Activated effector memory CD4-positive, alpha-beta T cell treated with anti-CD3 and anti-CD28 coated beads, Interleukin-2, amount 50 U/mL, for 16 hours (primary cell): ENCODE measurements around the gene AFDN.
A peak's percentile ranks its signal among the peaks of the same experiment; 100 is the strongest.

Experiments used
- DNase-seq: peaks from one replicate; pipeline ENCODE4 v3.0.0-alpha.2; 2020

AFDN gene, protein sequence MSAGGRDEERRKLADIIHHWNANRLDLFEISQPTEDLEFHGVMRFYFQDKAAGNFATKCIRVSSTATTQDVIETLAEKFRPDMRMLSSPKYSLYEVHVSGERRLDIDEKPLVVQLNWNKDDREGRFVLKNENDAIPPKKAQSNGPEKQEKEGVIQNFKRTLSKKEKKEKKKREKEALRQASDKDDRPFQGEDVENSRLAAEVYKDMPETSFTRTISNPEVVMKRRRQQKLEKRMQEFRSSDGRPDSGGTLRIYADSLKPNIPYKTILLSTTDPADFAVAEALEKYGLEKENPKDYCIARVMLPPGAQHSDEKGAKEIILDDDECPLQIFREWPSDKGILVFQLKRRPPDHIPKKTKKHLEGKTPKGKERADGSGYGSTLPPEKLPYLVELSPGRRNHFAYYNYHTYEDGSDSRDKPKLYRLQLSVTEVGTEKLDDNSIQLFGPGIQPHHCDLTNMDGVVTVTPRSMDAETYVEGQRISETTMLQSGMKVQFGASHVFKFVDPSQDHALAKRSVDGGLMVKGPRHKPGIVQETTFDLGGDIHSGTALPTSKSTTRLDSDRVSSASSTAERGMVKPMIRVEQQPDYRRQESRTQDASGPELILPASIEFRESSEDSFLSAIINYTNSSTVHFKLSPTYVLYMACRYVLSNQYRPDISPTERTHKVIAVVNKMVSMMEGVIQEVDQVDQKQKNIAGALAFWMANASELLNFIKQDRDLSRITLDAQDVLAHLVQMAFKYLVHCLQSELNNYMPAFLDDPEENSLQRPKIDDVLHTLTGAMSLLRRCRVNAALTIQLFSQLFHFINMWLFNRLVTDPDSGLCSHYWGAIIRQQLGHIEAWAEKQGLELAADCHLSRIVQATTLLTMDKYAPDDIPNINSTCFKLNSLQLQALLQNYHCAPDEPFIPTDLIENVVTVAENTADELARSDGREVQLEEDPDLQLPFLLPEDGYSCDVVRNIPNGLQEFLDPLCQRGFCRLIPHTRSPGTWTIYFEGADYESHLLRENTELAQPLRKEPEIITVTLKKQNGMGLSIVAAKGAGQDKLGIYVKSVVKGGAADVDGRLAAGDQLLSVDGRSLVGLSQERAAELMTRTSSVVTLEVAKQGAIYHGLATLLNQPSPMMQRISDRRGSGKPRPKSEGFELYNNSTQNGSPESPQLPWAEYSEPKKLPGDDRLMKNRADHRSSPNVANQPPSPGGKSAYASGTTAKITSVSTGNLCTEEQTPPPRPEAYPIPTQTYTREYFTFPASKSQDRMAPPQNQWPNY (N-terminal part only)

DNA sequence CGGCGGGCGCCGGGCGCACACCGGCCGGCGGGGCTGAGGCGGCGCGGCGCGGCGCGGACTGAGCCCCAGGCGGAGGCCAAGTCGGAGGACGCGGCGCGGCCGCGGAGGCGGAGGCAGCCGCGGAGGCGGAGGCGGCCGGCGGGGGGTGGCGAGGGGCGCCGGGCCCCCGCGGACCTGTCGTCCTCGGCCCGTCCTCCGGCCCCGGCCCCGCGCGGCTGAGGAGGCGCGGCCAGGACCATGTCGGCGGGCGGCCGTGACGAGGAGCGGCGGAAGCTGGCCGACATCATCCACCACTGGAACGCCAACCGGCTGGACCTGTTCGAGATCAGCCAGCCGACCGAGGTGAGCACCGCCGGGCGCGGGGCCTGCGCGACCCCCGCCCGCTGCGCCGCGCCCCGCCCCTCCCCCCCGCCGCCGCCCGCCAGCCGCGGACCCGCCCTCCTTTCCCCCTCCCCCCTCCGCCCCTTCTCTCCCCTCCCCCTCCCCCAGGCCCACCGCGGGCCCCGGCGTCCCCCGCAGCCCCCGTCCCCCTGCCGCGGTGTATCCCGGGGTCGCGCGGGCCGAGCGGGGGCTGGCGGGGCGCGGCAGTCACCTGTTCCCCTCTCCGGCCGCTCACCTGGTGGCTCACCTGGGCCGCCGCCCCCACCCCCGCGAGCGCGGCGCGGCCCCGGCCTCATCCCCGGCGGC is at the start of gene AFDN:
Gene AFDN (plus strand): TSS at position 16 of the 687 bp plus-strand sequence. CDS start 222 bp downstream, at position 238.
- peak; percentile 72 for DNase-seq

DNA sequence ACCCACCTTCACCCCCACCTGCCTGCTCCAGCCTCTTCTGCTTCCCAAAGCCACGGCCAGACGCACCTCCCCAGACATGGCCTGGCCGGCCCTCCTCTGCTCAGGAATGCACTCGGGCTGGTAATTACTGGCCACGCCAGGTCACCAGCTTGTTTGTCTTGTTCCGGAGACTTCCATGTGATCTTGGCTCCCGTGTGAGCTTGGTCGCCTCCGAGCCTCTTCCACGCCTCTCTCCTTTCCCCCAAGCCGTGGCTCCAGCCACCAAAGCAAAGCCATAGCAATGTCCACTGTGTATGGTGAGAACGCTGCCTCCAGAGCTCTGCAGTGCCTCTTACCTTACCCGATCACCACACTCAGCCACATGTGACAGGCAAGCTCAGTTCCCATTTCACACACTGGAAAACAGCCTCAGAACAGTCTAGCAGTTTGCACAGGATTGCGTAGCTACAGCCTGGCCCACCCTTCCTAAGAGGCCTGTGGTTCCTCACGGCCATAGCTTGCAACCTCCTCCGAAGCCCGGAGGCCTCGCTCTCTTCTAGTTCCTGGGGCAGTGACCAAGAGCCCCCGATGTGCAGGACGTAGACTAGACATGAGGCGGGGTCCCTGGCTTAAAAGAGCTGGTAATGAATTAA is 48.1 kb upstream of the AFDN start:
- DNase-seq: no peak

DNA sequence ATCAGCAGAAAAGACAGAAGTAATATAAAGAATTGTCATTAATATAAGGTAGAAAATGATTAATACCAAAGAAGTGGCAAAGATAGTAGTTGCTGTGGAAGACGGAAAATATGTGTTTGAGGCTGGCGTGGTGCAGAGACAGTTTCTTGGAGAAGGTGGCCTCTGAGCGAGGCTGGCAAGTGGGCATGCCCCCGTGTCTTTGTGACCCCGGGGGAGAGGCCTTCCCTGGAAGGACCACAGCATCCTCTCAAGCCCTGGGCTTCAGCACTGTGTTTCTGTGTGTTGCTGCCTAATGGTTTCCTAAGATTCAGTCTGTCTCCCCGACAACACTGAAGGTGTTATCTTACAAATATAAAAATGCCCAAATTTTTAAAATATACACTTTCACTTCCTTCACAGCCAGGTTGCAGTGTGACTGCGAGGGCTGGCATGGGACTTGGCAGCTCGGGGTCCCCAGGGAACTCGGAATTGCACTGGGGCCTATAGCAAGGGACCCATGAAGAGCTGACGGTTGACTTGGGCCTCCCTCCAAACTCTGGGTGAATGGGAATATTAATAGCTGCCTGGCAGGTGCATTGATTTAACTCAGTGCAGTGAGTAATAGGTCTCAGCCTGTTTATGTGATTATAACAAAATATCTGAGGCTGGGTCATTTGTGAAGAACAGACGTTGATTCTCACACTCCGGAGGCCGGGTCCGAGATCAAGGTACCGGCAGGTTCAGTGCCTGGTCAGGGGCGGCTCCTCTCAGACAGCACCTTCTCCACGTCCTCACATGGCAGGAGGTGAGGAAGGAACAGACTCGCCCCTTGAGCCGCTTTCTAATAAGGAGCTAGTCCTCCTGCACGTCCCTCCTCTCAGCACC is 47.4 kb upstream of the AFDN start:
- no peak for DNase-seq

DNA sequence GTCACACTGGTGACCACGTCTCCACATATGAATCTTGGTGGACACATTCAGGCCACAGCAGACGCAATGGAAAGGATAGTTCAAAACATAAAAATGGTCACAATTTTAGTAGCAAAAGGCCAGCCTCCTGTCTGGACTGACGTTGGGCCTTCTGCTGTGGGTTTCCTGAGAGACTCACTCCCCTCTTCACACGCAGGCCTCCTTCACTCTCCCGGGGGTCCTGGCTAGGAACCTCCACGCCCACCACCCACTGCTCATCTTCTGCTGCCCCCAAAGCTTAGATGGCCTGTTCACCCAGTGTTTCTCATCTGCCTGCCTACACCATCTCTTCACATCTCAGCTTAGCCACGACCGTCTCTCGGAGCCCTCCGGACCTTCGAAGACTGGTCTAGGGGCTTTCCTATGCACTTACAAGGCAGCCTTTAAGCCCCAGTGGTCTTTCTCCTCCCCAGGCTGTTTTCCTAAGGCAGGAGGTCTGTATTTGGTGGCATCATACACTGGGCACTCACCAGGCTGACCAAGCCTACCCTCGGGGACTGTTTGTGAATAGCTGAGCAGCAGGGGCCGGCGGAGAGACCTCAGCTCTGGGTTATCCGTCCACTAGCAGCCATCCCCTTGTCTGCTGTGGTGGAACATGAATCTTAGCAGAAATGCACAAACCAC is 46.6 kb upstream of the AFDN start:
- no peak for DNase-seq

DNA sequence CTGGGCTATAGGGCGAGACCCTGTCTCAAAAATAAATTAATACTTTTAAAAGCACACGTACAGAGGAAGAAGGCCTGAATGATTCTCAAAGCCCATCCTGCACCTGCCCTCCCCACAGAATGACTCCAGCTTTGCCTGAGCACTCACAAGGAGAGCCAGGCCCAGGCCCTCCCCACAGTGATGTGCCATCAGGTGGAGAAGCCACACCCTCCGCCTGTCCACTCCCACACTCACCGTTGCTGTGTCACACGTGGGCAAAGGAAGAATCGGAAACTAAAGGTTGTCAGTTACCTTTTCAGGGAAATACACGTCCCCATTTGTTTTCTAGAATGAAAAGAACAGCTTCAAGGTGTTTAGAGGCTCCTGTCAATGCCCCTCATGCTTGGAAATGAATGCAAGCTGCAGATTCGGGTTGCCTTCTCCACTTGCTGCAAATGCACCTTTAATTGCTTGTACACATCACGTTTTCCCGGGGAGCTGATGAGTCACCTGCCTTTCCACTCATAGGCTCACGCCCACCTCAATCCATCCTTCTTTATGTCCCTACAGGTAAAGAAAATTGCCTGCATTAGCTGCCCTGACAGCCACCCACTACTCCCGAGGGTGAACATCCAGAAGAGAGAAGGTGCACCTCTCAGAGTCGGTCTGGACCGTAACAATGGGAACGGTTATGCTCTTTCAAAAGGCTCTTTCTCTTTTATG is 45.5 kb upstream of the AFDN start:
- DNase-seq: no peak

DNA sequence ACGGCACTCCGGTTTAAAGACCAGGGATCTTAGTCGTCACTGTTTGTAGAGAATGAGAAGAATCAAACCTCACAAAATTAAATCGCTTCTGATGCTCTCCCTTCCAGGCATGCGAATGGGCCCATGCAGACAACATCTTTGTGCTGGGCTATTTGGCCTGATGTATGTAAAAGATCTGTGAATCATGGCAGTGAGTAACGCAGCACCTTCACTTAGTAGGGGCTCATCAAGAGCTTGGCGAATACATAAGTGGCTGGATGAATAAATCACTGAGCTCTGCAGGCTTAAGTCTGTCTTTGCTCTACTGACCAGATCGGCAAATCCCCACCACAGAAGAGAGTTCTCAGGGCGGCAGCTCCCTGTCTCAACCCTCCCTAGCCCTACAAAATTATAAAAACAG is 44.8 kb upstream of the AFDN start:
- DNase-seq: no peak

DNA sequence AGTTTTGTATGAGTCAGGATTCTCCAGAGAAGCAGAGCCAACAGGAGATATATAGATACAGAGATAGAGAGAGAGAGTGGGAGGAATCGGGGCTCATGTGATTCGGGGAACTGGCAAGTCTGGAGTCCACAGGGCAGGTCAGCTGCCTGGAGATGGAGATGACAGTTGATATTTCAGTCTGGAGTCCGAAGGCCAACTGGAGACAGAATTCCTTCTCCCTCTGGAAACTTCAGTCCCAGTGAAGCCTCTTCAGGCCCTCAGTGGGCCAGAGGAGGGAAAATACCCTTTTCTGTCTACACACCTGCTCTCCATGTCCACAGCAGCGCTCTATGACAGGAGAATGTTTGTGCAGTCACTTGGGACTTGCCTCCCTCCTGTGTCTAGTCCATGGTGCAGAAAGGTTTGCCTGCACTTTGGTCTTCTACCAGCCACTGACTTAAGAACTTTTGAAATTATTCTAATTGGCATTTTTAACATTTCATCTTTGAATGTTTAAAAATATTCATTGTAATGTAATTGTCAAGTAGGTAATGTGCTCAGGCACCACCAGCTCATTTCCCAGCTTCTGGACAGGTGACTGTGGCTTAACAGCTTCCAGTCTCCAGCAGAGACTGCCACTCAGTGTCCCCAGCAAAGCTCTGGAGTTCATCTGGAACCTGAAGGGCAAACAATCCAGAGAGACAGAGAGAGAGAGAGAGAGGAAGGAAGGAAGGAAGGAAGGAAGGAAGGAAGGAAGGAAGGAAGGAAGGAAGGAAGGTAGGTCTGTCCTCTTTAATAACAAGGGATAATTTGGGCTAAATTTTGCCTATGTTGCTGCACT is 43.8 kb upstream of the AFDN start:
- DNase-seq: no peak

DNA sequence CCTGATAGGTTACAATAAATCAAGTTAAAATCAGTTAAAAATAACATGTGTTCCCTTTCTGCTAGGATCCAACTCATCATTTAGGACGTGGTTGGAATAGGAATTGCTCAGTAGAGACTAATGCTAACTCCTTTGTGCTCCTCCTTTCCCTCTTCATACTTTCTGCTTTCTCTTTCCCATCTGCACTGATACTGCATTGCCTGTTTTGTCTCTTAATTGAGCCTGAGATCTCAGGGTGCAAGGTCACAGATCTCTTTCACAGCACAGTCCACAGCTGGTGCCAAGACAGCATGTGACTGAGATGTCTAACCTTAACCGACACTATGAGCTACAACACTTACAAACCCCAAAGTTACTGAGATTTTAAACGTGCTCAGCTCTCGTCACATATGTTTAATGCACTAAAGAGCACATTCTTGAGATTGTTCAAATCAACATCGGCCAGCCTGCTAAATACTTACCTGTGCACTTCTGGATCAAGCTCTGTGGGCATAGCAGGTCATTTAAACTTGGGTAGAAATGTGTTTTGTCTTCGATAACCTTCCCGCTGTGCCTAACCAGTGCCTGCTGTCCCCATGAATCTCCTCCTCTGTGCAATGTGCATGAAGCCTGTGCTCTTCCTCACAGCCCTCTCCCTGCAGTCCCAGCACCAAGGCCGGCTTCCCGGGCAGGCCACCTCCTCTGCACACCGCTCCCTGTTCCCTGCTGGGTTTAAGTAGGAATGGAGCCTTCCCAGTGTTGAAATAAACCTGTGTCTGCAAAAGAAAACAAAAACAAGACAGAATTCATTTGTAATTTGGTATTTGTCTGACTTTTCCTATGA is 39.6 kb upstream of the AFDN start:
- no peak for DNase-seq

DNA sequence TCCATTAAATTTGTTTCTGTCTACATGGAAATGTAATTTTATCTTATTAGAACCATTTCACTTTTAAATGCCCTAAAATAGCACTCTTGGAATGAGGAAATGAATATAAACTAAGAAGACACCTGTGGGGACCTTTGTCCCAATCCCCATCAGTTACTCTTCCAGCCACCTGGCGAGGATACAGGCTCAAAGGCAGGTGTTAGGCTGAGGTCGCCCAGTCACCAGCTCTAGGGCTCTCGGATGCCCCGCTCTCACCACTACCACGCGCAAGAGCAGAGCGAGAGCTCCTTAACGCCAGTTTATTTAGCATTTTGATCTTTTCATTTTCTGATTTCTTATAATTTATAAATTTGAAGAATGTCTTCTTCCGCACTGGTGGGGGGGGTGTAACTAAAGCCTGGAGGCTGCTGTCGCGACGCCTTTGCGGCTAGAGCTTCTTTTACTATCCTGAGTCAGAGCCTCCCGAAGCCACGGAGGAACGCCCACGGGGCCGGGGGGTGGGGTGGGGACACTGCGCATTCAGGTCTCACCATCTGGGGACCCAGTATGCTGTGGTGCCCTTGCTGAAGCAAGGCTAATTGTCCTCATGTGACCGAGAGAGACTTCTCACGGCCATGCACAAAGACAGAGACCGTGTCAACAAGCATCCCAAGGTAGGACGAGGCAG is 38.7 kb upstream of the AFDN start:
- no peak for DNase-seq

DNA sequence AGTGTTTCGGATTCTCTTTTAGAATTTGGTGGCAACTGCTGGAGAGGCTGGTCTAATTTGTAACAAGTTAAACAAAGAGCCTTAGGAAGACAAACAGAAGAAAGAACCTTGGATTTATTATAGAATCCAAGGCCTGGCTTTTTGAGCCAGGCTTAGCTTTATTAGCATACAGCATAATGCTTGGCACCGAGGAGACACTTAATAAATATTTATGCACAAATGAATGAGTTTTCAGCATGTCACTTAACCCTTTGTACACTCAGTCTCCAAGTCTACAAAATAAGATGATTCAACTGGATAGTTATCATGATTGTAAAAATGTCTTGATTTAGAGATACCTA is 38.2 kb upstream of the AFDN start:
- no peak for DNase-seq

DNA sequence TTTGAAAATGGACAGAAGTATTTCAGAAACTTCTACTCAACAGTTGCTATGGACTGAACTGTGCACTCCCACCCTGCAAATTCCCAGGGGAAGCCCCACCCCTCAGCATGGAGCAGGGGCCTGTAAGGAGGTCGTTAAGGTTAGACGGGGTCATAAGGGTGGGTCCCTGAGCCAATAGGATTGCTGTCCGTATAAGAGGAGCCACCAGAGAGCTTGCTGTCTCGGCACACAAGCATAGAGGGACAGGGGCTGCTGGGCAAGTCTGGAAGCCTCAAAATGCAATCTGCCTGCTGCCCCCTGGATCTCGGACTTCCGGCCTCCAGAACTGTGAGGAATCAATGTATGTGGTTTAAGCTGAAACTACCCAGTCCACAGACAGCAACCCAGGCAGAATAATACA is 37.4 kb upstream of the AFDN start:
- DNase-seq: no peak

DNA sequence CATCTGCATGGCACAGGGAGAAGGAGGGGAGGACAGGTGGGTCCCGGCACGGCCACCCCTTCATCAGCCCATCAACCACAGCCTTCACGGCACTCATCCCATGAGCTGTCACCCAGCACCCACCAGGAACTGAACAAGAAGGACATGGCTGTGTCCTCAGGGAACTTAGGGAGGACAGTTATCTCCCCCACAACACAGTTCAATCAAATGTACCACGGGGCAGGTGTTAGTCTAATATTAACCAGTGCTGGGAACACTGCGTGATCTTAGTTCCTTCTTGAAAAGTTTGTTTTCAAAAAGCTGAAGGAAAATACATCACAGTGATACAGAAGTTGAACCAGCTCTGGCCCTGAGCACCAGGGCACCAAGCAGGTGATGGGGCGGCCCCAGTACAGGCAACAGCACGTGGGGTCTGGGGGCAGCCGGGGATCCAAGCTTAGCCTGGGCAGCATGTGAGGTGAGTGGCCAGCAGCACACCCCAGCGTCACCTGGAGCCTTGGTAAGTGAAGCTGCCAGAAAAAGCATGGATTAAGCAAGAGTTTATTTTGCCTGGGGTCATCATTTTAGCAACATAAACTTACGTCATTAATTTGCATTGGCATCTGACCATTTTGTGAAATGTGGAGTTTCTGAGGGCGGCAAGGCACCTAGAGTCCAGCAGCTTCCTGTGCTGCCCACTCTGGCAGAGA is 35.5 kb upstream of the AFDN start:
- DNase-seq: no peak

DNA sequence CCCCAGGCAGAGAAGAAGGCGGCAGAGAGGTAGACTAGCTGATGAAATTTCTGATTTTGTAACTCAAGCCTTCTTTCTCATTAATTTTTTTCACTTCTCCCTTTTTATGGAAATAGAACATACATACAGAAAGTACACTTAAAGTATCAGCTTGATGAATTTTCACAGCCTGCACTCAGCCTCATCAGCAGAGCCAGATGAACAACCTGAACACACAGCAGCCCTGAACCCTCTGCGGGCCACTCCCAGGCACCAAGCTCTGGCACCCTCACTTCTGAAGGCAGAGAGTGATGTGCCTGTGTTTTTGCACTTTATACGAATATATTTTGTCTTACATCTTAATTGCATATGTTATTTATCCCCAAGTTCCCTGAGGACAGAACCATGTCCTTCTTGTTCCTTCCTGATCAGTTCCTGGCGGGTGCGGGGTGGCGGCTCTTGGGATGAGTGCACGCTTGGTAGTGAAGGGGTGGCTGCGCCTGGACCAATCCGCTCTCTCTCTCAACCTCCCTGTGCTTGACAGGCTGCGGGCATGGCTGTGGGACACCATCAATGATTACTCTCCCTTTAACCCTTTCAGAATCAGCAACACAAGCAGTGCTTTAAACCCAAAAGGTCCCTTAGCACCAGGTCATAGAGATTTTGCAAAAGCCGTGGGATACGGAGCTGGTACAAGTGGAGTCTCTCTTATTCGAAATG is 34.8 kb upstream of the AFDN start:
- no peak for DNase-seq

DNA sequence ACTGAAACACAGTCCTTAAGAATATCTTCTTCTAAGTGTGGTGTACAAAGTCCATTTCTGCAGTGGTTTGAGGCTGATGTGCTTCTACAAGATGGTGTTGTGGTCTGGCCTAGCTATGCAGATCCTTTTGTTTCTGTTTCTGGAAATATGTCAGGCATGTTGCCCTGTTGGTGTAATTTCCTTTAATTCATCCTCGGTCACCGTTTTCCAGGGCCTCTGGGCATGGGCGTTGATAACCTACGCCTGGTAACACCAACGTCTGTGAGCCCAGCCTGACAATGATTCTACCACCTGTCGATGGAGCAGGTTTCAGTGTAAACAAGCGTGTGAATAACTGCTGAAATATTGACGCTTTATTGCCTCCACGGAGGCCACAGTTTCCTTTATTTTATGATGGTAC is 33.3 kb upstream of the AFDN start:
- no peak for DNase-seq

DNA sequence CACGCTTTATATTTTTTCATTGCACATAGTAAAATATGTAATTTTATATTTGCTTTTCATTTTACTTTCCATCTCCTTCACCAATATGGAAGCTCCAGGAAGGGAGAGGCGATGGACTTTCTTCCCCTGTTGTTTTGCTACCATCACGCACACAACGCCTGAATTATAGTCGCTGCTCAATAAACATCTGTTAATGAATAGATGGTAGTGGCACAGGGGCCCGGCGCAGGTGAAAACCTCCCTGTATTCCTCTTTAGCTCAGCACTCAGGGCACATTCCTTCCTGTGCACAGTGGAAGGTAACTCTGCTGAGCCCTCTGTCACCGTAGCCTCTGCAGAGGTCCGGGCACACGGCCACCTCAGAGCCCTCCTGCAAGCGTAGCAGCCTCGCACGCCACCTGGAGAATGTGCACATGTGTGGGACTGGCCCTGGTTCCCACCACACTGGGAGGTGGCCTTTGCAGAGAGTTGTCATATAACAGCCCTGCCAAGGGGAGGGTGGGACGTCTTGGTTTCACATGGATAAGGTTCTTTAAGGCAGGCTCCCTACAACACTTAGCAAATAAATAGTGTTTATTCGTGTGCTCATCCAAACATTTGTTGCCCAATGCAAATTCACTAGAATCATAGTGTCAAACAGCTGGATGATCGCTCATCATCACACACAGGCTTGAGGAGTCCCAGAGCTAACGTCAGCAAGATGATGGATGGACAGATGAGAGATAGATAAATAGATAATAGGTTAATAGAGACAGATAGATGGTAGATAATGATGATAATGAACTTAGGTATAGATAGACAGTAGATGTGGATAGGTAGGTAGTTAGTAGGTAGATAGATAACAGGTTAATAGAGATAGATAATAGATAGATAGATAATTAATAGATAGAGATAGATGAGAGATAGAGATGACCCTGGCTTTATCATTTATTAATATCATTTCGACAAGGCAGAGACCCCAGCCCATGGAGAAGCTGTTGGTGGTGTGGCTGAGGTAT is 32.3 kb upstream of the AFDN start:
- no peak for DNase-seq
